Posterior cingulate gyrus (tissue), 11 donors: ENCODE measurements around the gene PPT2.
"Not testable (repeated sequence)": the region's sequence is repeated elsewhere in the genome, so short reads cannot be mapped to it uniquely, and the experiment has no call there.

ENCODE experiments used
- DNase-seq, 10 donors: peaks; one replicate each; pipeline versions ENCODE4 v3.0.0 to v3.0.0-alpha.2; 2020 to 2021; ENCODE audit warnings: mixed read lengths in 3 of 10
- intact Hi-C: fragments of 100-400 bp; cut with DNase I; formaldehyde crosslinking; loops from one replicate; pipeline ENCODE4 v1.15.1; 2023

Gene PPT2

GRCh38 chr6:32123681-32124080 is 30.3 kb upstream of the PPT2 start:
- intact Hi-C loops, result no loop called here
- DNase-seq, result no peak

DNA sequence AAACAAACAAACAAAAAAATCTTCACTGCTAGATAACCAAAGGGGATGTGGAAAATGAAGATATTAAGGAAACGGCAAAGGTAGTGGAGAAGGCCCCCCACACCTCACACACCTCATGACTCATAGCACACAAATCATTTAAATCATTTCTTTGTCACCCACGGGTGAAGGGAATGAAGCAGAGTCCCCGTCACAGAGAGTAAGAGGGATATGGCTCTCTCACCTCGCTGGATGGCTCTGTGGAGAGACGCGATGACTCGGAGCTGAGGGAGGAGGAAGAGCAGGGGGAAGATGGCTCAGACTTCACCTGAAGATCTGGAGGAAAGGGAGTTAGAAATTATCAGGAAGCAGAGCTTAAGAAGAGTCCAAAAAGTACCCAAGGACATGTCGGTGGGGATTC is 27.1 kb upstream of the PPT2 start:
- DNase-seq, result no peak
- intact Hi-C loops, result no loop called here

- peak in 1 of 10 donors; percentile 22 for DNase-seq
- intact Hi-C loops, result no loop called here
Observed at GRCh38 chr6:32127409-32127716, 26.6 kb upstream of the PPT2 start.

DNA sequence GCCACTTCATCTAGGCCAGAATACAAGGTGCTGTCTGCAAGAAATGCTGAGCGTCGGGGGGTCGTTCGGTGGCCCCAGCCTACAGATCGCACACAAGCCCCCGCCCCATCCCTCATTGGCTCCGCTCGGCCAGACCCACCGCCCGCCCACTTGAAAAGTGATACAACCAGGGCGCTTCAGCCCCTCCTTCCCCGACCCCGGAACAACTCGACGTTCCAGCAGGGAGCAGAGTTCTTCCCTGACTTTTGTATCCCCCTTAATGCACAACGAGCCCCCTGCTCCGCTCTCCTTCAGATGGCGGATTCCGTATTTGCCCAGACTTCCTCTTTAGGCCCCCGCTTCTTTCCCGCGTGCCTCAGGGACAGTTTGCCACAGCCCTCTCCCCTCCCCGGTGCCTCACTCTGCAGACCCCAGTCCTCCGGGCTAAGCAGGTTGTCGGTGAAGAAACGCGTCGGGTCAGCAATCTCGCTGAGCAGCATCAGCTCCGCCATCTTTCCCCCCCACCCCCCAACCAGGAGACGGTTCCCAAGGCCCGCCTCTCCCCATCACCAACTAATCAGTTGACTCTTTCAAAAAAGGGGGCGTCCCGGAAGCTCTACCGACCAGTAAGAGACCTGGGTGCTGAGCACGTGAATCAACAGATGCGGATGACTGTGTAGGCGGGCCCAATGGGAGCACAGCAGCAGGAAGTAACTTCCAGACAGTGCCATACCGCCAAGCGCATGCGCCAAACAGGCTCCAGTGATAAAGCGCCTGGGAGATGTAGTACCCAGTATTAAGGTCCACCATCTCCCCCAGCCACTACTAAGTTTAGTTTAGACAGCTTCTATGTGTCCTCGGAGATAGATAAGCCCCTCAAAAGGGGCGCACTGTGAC is 26.0 kb upstream of the PPT2 start, which contains the start of gene ATF6B:
TSS of gene ATF6B (minus strand) at position 530 of the 876 bp plus-strand sequence. CDS start at position 491, 39 bp downstream.
- intact Hi-C loops, result loop anchor here (2.0 kb wide), 1 partner anchor 67 kb away; no protein-coding TSS in a partner anchor
- peak; percentile 97 to 100 (median 99) for DNase-seq

GRCh38 chr6:32128751-32129296 is 25.1 kb upstream of the PPT2 start:
- DNase-seq, result peak in 1 of 10 donors; percentile 61
- intact Hi-C loops, result loop anchor here (2.0 kb wide), 1 partner anchor 66 kb away; no protein-coding TSS in a partner anchor

DNA sequence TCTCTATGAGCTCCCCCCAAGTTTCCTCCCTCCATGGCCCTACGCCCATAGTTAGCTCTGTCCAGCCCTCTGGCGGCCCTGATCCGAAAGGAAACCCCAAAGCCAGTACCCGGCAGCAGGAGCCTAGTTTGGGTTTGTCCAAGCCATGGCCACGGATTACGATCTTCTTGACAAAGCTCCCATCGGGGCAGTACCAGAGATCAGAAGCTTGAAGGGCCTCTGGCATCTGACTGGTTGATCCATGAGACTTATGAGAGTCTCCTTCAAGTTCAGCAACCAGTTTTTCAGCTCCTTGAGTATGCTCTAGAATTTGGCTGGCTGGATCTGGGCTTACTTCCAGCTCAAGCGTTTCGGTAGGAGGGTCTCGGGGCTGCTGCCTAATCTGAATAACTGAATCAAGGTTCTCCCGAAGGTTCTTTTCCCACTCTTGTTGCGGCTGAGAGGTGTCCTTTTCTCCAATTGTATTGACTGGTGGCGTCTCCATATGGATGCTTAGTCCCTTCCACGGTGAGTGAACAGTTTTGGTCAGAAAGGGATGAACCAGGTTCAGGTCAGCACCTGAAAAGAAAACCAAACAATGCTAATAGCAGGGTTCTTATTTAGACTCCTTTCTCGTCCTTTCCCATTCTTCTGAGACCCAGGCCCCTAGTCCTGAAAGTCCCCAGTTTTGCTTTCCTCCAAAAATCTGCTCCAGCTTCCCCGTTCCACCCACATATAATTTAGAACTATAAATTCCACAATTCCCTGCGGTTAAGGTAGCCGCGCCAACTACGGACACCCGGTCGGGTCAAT is 24.4 kb upstream of the PPT2 start:
- no peak for DNase-seq
- intact Hi-C loops, result loop anchor here (1.0 to 5.0 kb wide), 3 partner anchors 25 to 65 kb away; partner anchors contain the start of genes AGPAT1, PPT2 and RNF5

GRCh38 chr6:32131439-32131948 is 22.4 kb upstream of the PPT2 start:
- peak in 1 of 10 donors; percentile 26 for DNase-seq
- intact Hi-C loops, result loop anchor here (5.0 kb wide), 1 partner anchor 46 kb away; the partner anchor contains the start of genes AGPAT1 and RNF5

DNA sequence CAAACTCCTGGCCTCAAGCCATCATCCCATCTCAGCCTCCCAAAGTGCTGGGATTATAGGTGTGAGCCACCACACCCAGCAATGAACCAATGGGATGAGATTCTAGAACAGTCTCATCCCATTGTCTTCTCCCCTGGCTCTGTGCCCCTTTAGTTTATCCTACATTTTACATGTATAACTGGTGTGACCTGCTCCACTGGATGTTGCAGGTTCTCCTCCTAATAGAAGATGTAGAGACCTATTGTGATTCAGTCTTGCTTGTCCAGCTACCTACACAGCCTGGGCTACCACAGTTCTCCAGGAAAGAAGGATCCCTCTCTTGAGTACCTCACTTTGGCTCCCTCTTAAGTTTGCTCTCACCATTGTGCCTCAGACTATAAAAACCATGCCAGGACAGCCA is 21.8 kb upstream of the PPT2 start:
- DNase-seq, result no peak
- intact Hi-C loops, result loop anchor here (5.0 kb wide), 1 partner anchor 45 kb away; the partner anchor contains the start of genes AGPAT1 and RNF5

DNA sequence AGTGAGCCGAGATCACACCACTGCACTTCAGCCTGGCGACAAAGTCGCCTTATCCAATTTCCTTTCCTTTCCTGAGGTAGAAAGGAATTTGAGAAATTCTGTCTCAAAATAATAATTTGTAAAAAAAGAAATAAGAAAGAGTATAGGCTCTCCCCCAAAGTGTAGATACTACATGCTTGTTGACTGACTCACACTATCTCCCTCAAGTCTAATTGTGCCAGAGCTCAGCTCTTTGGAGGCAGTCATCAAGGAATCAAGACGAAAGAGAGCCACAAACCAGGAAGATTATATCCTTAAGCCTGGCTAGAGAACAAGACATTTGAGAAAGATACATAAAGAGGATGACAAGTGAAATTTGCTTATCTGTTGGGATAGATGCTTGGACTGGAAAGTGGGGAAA is 20.2 kb upstream of the PPT2 start:
- intact Hi-C loops, result loop anchor here (5.0 kb wide), 1 partner anchor 44 kb away; the partner anchor contains the start of genes AGPAT1 and RNF5
- no peak for DNase-seq

DNA sequence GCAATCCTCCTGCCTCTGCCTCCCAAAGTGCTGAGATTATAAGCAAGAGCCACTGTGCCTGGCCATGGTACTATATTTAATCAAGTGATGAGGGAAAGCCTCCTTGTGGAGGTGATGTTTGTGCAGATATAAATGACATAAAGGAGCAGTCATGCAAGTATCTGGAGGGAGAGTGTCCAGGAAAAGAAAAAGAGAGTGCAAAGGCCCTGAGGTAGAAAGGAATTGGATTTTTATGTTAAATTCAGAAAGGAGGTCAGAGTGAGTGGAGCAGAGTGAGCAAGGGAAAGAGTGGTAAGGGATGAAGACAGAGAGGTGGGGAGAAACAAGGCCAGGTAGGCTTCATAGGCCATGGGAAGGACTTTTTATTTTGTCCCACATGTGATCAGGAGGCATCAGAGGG is 16.5 kb upstream of the PPT2 start:
- intact Hi-C loops, result no loop called here
- DNase-seq, result no peak

DNA sequence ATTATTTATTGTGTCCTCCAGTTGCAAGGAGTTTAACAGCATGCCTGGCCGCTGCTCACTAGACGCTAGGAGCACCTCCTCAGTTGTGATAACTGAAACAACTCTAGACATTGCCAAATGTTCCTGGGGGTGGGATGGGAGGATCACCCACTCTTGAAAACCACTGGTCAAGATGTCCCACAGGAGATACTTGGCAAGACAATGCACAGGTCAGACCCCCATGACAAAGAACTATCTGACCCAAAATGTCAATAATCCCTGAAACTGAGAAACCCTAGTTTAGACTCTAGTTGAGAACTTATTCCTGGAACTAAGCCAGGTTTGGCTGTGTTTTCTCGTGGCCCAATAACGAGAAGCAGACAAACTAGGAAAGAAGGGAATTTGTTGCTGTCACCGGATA is 14.4 kb upstream of the PPT2 start:
- intact Hi-C loops, result no loop called here
- no peak for DNase-seq

- DNase-seq, result peak in 1 of 10 donors; percentile 12
Observed at GRCh38 chr6:32140420-32141046, 13.4 kb upstream of the PPT2 start.

GRCh38 chr6:32144238-32144637 is 9.7 kb upstream of the PPT2 start:
- intact Hi-C loops, result not testable (repeated sequence)
- peak in 1 of 10 donors; percentile 22 for DNase-seq

More at GRCh38 chr6:32140420-32141046, 13.4 kb upstream of the PPT2 start:
- intact Hi-C loops, result no loop called here

GRCh38 chr6:32146287-32146686 is 7.7 kb upstream of the PPT2 start:
- intact Hi-C loops, result no loop called here
- no peak for DNase-seq

GRCh38 chr6:32146687-32147086 is 7.3 kb upstream of the PPT2 start:
- intact Hi-C loops, result no loop called here

GRCh38 chr6:32147401-32148132 is 6.4 kb upstream of the PPT2 start:
- DNase-seq, result peak in 2 of 10 donors; percentile 31 to 55
- intact Hi-C loops, result no loop called here

More at GRCh38 chr6:32146687-32147086, 7.3 kb upstream of the PPT2 start:
- DNase-seq, result no peak

DNA sequence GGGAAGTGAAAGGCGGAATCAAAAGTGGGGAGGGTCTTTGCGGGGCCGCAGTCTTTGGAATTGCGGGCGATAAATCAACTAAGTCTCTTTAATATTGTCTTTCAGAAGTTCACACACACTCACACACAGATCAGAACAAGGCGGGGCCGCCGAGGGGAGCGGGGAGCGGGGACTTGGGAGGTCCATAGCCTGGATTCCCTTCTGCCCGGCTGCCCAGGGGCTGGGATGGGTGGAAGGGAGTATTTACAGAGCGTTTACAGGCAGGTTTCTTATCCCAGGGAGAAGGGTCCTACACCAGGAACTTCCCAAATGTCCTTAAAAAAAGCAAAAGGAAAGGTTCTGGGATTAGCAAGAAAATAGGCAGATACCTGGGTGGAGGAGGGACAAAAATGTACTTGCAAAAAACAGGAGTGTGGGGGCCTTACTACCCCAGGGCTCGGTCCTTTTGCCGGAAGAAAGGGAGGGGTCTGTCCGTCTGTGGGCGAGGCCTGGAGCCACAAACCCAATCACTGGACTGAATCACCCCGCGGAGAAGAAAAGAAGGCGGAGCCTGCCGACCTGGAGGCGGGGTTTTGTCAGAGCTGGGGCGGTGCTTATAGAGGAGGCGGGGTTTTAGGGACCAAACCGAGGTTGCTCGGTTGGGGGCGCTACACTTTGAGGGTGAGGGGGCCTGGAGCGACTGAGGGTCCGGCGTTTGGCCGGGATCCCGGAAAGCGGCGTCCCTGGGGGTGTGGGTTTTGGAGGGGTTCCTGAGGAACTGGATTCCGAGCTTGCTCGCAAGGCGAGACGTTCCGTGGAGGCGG is 5.5 kb upstream of the PPT2 start:
- DNase-seq, result peak in 4 of 10 donors; percentile 49 to 91 (median 83)
- intact Hi-C loops, result no loop called here

GRCh38 chr6:32149092-32149755 is 4.7 kb upstream of the PPT2 start:
- peak in 1 of 10 donors; percentile 76 for DNase-seq
- intact Hi-C loops, result no loop called here
